Stimulated activated CD4-positive, alpha-beta T cell treated with anti-CD3 and anti-CD28 coated beads, Interleukin-12 subunit alpha, Interleukin-12 subunit beta, amount 100 ng/mL, for 4 hours (primary cell): ENCODE results near the gene MOB1A.
"Not testable (repeated sequence)": the region's sequence is repeated elsewhere in the genome, so short reads cannot be mapped to it uniquely, and the experiment has no call there.

ENCODE experiments used
- DNase-seq: peaks from one replicate; pipeline ENCODE4 v3.0.0-alpha.2; 2020

Gene MOB1A

DNA sequence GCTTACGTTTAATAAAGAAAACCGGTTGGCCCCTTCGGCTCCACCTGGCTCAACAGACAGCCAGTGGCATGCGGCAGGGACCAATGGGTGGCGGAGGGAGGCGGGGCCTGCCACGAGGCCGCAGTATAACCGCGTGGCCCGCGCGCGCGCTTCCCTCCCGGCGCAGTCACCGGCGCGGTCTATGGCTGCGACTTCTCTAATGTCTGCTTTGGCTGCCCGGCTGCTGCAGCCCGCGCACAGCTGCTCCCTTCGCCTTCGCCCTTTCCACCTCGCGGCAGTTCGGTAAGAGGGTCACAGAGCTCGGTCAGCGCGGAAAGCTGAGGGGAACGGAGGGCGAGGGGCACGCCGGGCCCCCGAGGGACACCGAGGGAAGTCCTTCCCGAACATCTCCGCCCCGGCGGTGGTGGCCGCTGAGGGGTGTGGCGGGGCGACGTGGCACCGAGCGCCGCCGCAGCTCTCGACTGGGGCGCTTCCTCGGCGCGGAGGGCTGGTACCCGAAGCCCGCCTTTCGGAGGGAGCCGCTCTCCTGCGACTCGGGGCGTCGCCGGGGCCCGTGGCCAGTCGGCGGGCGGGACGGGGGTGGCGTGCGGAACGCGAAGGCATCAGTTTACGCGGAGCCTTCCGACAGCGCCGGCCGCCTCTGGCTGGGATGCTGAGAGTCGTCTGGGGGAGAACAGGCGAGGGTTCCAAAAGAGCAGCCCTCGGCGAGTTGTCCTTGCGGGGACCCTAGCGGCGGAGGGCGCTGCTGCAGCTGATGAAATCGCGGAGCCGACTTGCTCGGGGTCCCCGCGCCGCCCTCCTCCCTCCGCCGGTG is 20.0 kb upstream of the MOB1A start, which contains the start of gene MTHFD2:
Gene MTHFD2 (plus strand): TSS at position 155 of the 814 bp plus-strand sequence. CDS start 27 bp downstream, at position 182.
- DNase-seq: peak; percentile 90

GRCh38 chr2:74198023-74198460 is 19.4 kb upstream of the MOB1A start:
- DNase-seq: no peak

GRCh38 chr2:74197049-74197448 is 18.4 kb upstream of the MOB1A start:
- DNase-seq: no peak

- DNase-seq: no peak
Measured at GRCh38 chr2:74194799-74195198, 16.1 kb upstream of the MOB1A start.

DNA sequence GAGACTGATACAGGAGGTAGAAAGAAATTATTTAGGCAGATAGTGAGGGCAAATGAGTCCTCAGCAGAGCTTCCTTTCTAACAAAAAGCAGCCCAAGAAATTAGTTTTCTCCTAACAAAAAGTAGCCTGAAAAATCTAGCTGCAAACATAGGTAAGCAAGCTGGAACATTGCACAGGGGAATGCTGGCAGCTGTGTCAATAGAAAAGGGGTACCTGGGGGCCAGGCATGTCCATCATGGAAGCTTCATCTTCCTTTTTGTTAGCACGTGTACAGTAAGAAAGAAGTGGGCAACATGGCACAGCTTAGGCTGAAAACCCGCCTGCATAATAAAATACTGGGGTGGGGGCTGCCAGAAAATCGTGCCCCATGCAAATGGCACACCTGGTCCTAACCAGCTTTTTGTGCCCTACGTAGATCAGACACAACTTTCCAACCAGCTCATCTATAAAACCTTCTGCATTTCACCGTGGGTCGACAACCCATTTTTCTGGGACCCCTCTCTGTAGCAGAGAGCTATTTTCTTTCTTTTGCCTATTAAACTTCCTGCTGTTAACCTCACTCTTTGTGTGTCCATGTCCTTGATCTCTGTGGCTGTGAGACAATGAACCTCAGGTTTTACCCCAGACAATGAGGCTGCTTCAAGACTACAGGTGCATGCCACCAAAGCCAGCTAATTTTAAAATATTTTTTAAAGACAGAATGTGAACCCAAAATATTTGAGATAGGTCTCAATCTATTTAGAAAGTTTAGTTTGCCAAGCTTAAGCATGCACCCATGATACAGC is 13.1 kb upstream of the MOB1A start:
- DNase-seq: no peak

DNA sequence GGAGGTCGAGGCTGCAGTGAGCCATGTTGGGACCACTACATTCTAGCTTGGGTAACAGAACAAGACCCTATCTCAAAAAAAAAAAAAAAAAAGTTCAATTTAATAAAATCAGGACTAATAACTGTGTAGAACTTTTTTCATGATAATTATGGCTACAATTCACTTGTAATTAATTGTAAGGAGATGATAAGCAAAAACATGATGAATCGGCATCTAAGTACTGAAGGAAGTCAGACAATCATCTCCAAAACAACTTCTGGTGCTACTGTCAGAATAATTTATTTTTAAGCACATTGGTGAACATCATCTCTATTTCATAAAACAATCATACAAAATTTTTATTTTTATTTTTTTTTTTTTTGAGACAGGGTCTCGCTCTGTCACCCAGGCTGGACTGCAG is 10.0 kb upstream of the MOB1A start:
- no peak for DNase-seq

DNA sequence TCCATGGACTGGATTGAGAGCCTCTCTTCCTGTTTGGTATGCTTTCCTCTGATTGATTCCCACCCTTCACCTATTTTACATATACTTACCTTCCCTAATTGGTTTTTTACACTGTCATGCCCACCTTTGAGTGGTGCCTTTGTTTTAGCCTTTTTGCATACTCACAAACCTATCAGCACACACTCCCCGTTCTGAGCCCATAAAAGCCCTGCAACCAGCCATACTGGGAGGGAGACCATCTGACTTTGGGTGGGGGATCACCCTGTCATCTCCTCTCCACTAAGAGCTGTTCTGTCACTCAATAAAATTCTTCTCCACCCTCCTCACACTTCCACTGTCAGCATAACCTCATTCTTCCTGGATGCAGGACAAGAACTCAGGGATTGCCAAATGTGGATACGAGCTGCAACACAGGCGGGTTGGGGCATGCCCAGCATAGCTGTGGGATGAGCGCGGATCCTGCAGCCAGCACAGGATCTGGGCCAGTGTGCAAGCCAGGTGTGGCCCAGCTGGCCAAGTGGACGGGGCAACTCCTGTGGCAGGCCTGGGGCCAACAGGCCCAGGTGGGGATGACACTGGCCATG is 9.4 kb upstream of the MOB1A start:
- no peak for DNase-seq

DNA sequence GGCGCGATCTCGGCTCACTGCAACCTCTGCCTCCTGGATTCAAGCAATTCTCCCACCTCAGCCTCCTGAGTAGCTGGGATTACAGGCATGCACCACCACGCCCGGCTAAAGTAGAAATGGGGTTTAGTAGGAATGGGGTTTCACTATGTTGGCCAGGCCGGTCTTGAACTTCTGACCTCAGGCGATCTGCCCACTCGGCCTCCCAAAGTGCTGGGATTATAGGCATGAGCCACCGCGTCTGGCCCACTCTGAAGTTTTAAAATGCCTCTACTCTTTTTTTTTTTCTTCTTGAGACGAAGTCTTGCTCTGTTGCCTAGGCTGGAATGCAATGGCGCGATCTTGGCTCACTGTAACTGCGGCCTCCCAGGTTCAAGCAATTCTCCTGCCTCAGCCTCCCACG is 8.0 kb upstream of the MOB1A start:
- not testable (repeated sequence) for DNase-seq

DNA sequence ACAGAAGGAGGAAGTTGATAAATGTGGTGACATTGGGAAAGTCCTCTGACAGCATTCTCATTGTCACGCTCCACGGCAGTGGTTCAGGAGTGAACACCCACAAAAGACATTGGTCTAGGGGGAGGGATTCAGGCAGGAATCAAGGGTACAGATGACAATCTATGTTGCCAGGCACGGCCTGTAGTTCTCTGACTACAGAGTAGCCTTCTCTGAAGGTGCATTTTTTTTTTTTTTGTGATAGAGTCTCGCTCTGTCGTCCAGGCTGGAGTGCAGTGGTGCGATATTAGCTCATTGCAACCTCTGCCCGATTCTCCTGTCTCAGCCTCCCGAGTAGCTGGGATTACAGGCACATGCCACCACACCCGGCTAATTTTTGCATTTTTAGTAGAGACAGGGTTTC is 7.4 kb upstream of the MOB1A start:
- no peak for DNase-seq

DNA sequence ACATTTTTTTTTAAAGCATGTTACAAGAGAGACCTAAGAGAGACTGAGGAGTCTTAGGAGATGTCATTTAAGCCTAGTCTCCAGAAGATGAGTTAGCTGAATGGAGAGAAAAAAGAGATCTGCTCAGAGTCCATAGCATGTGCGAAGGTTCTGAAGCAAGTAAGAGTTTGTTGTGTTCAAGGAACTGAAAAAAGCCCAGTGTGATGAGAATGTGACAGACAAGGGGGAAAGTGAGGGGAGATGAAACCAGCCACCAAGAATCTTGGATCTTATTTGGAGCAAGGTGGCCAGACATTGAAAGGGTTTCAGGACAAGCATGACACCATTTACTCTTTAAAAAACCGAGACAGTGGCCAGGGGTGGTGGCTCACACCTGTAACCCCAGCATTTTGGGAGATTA is 5.2 kb upstream of the MOB1A start:
- DNase-seq: no peak

GRCh38 chr2:74181739-74182138 is 3.1 kb upstream of the MOB1A start:
- DNase-seq: no peak

- no peak for DNase-seq
Measured at GRCh38 chr2:74179063-74179865, 585 bp upstream of the MOB1A start.

DNA sequence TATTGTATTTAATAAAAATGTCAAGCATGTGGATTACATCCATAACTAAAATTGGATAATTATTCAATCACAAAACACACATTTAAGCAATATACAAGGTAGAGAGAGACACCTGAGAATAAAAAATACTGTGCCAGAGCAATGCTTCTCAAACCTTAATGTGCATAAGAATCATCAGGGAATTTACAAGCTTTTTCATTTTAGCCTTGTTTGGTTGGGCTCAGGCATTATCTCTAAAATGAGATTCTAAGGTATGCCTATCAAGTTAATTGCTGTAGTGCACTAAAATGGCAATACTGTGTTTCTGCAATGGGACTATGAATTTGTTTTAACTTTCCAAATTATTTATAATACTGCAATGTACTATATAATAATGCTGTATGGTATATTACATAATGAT is 983 bp downstream of the MOB1A start:
- no peak for DNase-seq

DNA sequence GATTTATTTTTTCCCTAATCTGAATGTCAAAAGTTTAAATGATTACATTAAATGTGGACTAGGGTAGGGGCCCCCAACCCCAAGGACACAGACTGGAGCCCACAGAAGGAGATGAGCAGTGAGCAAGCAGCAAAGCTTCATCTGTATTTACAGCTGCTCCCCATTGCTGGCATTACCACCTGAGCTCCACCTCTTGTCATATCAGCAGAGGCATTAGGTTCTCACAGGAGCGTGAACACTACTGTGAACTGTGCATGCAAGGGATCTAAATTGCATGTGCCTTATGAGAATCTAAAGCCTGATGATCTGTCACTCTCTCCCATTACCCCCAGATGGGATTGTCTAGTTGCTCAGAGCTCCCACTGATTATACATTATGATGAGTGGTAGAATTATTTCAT is 3.8 kb downstream of the MOB1A start:
- DNase-seq: no peak

DNA sequence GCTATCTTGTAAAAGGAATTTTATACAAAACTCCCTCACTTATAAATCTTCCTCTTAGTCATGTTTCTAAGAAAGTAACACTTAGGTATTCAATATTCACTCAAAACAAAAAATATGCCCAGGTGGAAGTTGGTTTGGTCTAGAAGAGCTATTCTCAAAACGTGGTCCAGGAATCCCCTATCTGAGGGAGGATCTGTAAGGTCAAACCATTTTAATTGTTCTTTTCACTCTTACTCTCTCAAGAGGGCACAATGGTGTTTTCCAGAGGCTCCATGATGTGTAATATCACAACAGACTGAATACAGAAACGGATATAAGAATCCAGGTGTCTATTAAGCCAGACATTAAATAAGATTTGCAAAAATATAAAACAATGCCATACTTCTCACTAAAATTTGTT is 9.9 kb downstream of the MOB1A start:
- no peak for DNase-seq

GRCh38 chr2:74164761-74165160 is 13.9 kb downstream of the MOB1A start:
- no peak for DNase-seq

GRCh38 chr2:74162951-74163350 is 15.7 kb downstream of the MOB1A start:
- no peak for DNase-seq

GRCh38 chr2:74155830-74156229 is 22.8 kb downstream of the MOB1A start:
- no peak for DNase-seq

DNA sequence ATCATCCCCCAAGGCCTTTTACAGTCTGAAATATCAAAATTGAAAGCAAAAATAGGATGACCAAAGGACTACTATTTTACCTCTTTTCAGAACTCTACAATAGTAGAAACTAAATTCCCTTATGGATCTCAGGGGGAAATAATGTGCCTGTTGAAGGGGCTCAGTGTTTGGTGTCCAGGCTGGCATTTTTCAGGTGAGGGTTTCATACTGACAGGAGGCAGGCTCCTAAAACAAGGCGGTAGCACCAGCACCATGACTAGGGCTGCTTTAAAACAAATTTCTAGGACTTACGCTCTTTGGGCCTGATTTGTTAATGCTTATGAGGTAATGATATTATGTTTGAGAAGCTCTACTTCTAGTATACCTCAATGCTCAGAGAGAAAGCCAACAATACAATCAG is 25.7 kb downstream of the MOB1A start:
- no peak for DNase-seq

- DNase-seq: no peak
Measured at GRCh38 chr2:74149570-74150319, 28.9 kb downstream of the MOB1A start.

- DNase-seq: no peak
Measured at GRCh38 chr2:74149247-74149525, 29.5 kb downstream of the MOB1A start.

DNA sequence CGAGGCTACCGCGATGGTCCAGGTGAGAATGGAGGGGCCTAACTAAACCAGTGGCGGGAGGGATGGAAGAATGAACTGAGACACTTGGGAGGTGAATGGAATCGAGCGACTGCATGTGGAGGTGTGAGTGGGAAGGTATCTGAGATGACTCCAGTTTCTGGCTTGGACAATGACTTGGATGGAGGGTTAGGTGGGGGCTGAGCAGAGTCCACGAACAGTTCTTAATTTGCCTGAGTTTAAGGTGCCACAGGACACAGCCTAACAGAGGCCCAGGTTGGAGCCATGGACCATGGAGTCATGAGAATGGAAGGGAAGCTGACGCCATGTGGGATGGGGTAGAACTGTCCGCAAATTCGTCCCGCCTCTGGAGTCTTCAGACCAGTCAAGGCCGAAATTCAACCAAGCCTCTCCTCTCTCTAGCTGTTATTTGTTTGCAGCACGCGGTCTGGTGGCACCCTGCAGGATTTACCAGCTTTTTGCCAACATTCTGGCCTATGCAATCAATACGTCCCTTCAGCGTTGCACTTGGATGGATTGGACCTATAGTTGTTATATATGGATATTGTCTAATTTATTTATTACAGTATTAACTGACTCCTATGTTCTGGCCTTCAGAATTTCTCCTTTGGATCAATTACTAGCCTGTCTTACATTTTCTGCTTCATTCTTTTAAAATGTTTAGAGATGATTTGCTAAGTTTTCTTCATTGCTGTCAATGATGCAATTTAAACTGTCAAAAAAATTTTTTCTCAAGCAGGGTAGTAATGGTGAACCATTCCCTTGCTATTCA is 30.0 kb downstream of the MOB1A start:
- no peak for DNase-seq
